ENCODE results near the gene COX4I1. TPM values are rescaled to one million over a fixed set of nuclear protein-coding genes. Genes with fewer than 3 reads are reported as not detected.

Gene COX4I1
- total RNA-seq, 1 donor from 2014 or later = 346 TPM

DNA sequence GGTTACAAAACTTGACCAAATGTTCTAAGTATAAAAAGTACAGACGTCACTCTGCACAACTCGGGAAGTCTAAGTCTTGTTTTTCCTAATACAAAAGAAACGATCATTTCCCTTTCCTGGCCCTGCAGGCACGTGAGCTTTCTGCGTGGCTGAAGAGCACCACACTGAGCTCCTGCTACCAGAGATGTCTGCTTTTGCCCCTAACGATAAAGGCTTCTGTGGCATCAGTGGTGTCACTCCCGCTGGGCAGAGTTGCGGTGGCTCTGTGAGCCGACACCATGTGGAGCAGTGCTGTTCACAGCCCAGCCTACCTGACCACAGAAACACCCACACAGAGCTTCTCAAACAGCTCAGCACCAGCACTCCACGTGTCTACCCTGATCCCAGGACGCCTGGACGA is 20.6 kb upstream of the COX4I1 start:
- no peak overlapping the region for H3K27ac Mint-ChIP-seq
- H3K36me3 Mint-ChIP-seq = peaks cover 22% of the 10 kb centered on the region
- no peak overlapping the region for H3K4me3 Mint-ChIP-seq
- no peak for DNase-seq (ENCODE audit: low spot score in 2 of 2, unreplicated experiment in 2 of 2)
- no peaks in the 10 kb centered on the region for H3K27me3 Mint-ChIP-seq (ENCODE audit: low read depth)
- H3K9me3 Mint-ChIP-seq = no peaks in the 10 kb centered on the region
- no peaks in the 10 kb centered on the region for H3K4me1 Mint-ChIP-seq
- no peak for TF ChIP-seq CTCF (IDR thresholded peaks at IDR 0.05; ENCODE audit: unreplicated experiment)

GRCh38 chr16:85780281-85780680 is 19.2 kb upstream of the COX4I1 start:
- Mint-ChIP-seq H3K4me1 (no peaks in the 10 kb centered on the region), H3K27me3 (ENCODE audit: low read depth) (no peaks in the 10 kb centered on the region), H3K4me3 (no peak overlapping the region), H3K9me3 (no peaks in the 10 kb centered on the region), H3K36me3 (peaks cover 22% of the 10 kb centered on the region), H3K27ac (no peak overlapping the region)
- TF ChIP-seq CTCF (IDR thresholded peaks at IDR 0.05; ENCODE audit: unreplicated experiment) = no peak
- DNase-seq (ENCODE audit: low spot score in 2 of 2, unreplicated experiment in 2 of 2) = no peak

- H3K4me3 Mint-ChIP-seq = no peak overlapping the region
- H3K27ac Mint-ChIP-seq = no peak overlapping the region
- peaks cover 29% of the 10 kb centered on the region for H3K36me3 Mint-ChIP-seq
- H3K27me3 Mint-ChIP-seq (ENCODE audit: low read depth) = no peaks in the 10 kb centered on the region
- no peaks in the 10 kb centered on the region for H3K4me1 Mint-ChIP-seq
- TF ChIP-seq CTCF (IDR thresholded peaks at IDR 0.05; ENCODE audit: unreplicated experiment) = no peak
- H3K9me3 Mint-ChIP-seq = no peaks in the 10 kb centered on the region
- no peak for DNase-seq (ENCODE audit: low spot score in 2 of 2, unreplicated experiment in 2 of 2)
Measured at GRCh38 chr16:85781156-85781555, 18.3 kb upstream of the COX4I1 start.

GRCh38 chr16:85781695-85782370 is 17.7 kb upstream of the COX4I1 start:
- no peaks in the 10 kb centered on the region for H3K9me3 Mint-ChIP-seq
- no peak overlapping the region for H3K4me3 Mint-ChIP-seq
- no peak for TF ChIP-seq CTCF (IDR thresholded peaks at IDR 0.05; ENCODE audit: unreplicated experiment)
- DNase-seq (ENCODE audit: low spot score in 2 of 2, unreplicated experiment in 2 of 2) = no peak
- no peaks in the 10 kb centered on the region for H3K4me1 Mint-ChIP-seq
- peaks cover 28% of the 10 kb centered on the region for H3K36me3 Mint-ChIP-seq
- no peak overlapping the region for H3K27ac Mint-ChIP-seq
- H3K27me3 Mint-ChIP-seq (ENCODE audit: low read depth) = no peaks in the 10 kb centered on the region

- H3K27ac Mint-ChIP-seq = no peak overlapping the region
Measured at GRCh38 chr16:85782451-85782850, 17.0 kb upstream of the COX4I1 start.

More at GRCh38 chr16:85782451-85782850, 17.0 kb upstream of the COX4I1 start:
- DNase-seq (ENCODE audit: low spot score in 2 of 2, unreplicated experiment in 2 of 2) = no peak
- no peak for TF ChIP-seq CTCF (IDR thresholded peaks at IDR 0.05; ENCODE audit: unreplicated experiment)
- Mint-ChIP-seq H3K4me1 (no peaks in the 10 kb centered on the region), H3K4me3 (no peak overlapping the region), H3K36me3 (peaks cover 28% of the 10 kb centered on the region), H3K9me3 (no peaks in the 10 kb centered on the region), H3K27me3 (ENCODE audit: low read depth) (no peaks in the 10 kb centered on the region)

All from mesothelial cell of epicardium (in vitro differentiated cells).